ENCODE measurements around the gene EFNA4.

The EFNA4 gene

GRCh38 chr1:155052439-155053395 is 10.8 kb upstream of the EFNA4 start:
- TF ChIP-seq CTCF (conservative IDR thresholded peaks at IDR 0.05) (peak; percentile 37), ZFX (IDR thresholded peaks at IDR 0.05) (no peak)
- peak overlapping the region; percentile 94 for H3K27ac ChIP-seq

- H3K27ac ChIP-seq = no peak overlapping the region
These were observed 9.9 kb upstream of the EFNA4 start for GRCh38 chr1:155053531-155054105.

GRCh38 chr1:155057104-155057503 is 6.4 kb upstream of the EFNA4 start:
- no peak for TF ChIP-seq ZFX (IDR thresholded peaks at IDR 0.05)
- no peak overlapping the region for H3K27ac ChIP-seq

More at GRCh38 chr1:155053531-155054105, 9.9 kb upstream of the EFNA4 start:
- TF ChIP-seq ZFX (IDR thresholded peaks at IDR 0.05) = no peak
- no peak for TF ChIP-seq CTCF (conservative IDR thresholded peaks at IDR 0.05)

- no peak overlapping the region for H3K27ac ChIP-seq
- TF ChIP-seq ZFX (IDR thresholded peaks at IDR 0.05) (no peak), CTCF (conservative IDR thresholded peaks at IDR 0.05) (no peak; the same call in 1 of the 2 replicates)
These were observed 5.7 kb upstream of the EFNA4 start for GRCh38 chr1:155057788-155058211.

GRCh38 chr1:155060736-155061135 is 2.8 kb upstream of the EFNA4 start:
- TF ChIP-seq CTCF (conservative IDR thresholded peaks at IDR 0.05) = no peak
- no peak for TF ChIP-seq ZFX (IDR thresholded peaks at IDR 0.05)
- no peak overlapping the region; the same call in 1 of the 2 replicates for H3K27ac ChIP-seq

GRCh38 chr1:155061381-155062150 is 2.0 kb upstream of the EFNA4 start:
- TF ChIP-seq CTCF (conservative IDR thresholded peaks at IDR 0.05) (peak; percentile 98), ZFX (IDR thresholded peaks at IDR 0.05) (no peak)
- H3K27ac ChIP-seq = peak overlapping the region; percentile 0; the same call in 1 of the 2 replicates

GRCh38 chr1:155062151-155062686 is 1.3 kb upstream of the EFNA4 start:
- peak overlapping the region; percentile 0; the same call in 1 of the 2 replicates for H3K27ac ChIP-seq
- TF ChIP-seq ZFX (IDR thresholded peaks at IDR 0.05) (no peak), CTCF (conservative IDR thresholded peaks at IDR 0.05) (no peak)
